NT2/D1 (cell line): ENCODE results near the gene SLC4A1.

Experiments
- DNase-seq: peaks from one replicate; pipeline ENCODE4 v3.0.0-alpha.2; 2011; ENCODE audit warnings: low read depth, low spot score
- H3K27me3 ChIP-seq: 2 replicates; pipeline ENCODE4 v1.6.0; 2011; ENCODE audit warnings: mild to moderate bottlenecking; ENCODE audit not compliant: insufficient read length, insufficient read depth
- H3K36me3 ChIP-seq: 2 replicates; pipeline ENCODE4 v1.6.1; 2011; ENCODE audit warnings: mild to moderate bottlenecking, low read length, mixed read lengths; ENCODE audit not compliant: insufficient read depth, insufficient read length
- H3K4me1 ChIP-seq: 2 replicates; pipeline ENCODE4 v1.5.1; 2011; ENCODE audit not compliant: insufficient read depth, insufficient read length
- H3K4me3 ChIP-seq: 2 replicates; pipeline ENCODE4 v1.5.1; 2011; ENCODE audit warnings: low read depth; ENCODE audit not compliant: insufficient read length
- H3K9ac ChIP-seq: 2 replicates; pipeline ENCODE4 v1.6.0; 2011; ENCODE audit warnings: low read depth; ENCODE audit not compliant: insufficient read length
- H3K9me3 ChIP-seq: 2 replicates; pipeline ENCODE4 v1.5.1; 2011; ENCODE audit warnings: mild to moderate bottlenecking, low read length; ENCODE audit not compliant: insufficient read depth
- SUZ12 ChIP-seq: IDR thresholded peaks from 2 replicates; pipeline ENCODE4 v1.6.1; 2011; ENCODE audit not compliant: insufficient read length, insufficient read depth; ENCODE audit errors: extremely low read depth
- YY1 ChIP-seq: IDR thresholded peaks from 2 replicates; pipeline ENCODE4 v1.6.1; 2011; ENCODE audit not compliant: insufficient read length, insufficient read depth
- ZNF274 ChIP-seq: IDR thresholded peaks from 2 replicates; pipeline ENCODE4 v1.6.1; 2011; ENCODE audit warnings: mild to moderate bottlenecking, low read depth, low read length

SLC4A1 gene

DNA sequence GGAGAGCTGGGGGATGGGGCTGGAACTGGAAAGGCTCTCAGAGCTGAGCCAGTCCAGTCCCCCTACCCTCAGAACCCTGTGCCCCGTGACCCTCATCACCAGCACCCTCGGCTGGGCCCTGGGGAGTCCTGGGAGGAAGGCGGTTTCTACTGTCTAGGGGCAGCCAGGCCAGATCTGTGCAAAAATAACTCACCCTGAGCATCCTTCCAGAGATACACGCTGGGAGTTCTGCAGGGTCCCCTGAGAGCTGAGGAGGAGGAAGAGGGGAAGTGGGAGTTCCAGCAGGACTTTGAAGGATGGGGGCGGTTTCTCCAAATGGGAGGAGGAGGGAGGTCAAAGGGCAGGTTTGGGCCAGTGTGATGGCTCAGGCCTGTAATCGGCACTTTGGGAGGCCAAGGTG lies 5.0 kb upstream of the SLC4A1 start:
- H3K36me3 ChIP-seq = no peaks in the 10 kb centered on the region
- no peak overlapping the region for H3K9ac ChIP-seq
- H3K4me1 ChIP-seq = peaks cover 18% of the 10 kb centered on the region
- H3K27me3 ChIP-seq = peaks cover 1% of the 10 kb centered on the region
- TF ChIP-seq ZNF274 = no peak
- no peak for TF ChIP-seq YY1
- TF ChIP-seq SUZ12 = no peak
- no peaks in the 10 kb centered on the region for H3K9me3 ChIP-seq
- no peak for DNase-seq
- H3K4me3 ChIP-seq = no peak overlapping the region

DNA sequence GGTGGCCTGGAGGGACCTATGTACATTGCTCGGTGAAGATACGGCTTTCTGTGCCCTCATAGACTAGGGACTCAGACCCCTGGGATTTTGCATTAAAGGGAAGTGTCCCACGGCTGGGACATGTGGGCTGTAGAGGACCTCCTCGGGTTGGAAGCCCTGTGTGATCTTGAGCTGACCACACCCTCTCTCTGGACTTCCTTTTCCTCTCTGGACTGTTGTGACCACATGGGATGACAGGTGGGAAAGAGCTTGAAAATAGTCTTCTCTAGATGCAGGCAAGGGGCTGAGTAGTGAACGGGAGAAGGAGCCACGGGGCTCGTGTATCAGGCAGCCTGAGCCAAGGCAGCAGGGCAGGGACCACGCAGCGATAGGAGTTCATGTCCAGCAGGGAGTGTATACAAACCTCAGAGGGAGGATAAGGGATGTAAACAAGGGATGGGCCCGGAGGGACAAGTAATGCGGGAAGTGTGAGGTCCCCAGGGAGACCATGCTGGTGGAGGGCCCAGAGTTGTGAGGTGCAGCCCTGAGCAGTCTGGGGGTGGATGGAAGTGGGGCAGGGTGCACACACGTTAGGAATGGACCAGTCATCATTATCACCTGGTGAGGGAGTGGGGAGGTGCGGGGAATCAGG lies 4.5 kb upstream of the SLC4A1 start:
- no peak for DNase-seq
- no peaks in the 10 kb centered on the region for H3K9me3 ChIP-seq
- H3K4me3 ChIP-seq = no peak overlapping the region
- TF ChIP-seq YY1 (no peak), ZNF274 (no peak), SUZ12 (no peak)
- H3K4me1 ChIP-seq = peaks cover 20% of the 10 kb centered on the region
- no peaks in the 10 kb centered on the region for H3K36me3 ChIP-seq
- H3K27me3 ChIP-seq = no peaks in the 10 kb centered on the region
- H3K9ac ChIP-seq = no peak overlapping the region

GRCh38 chr17:44269535-44270240 lies 1.8 kb upstream of the SLC4A1 start:
- H3K9me3 ChIP-seq = no peaks in the 10 kb centered on the region
- H3K4me3 ChIP-seq = no peak overlapping the region
- no peaks in the 10 kb centered on the region for H3K27me3 ChIP-seq
- no peak overlapping the region for H3K9ac ChIP-seq
- no peak for DNase-seq
- TF ChIP-seq ZNF274 = no peak
- TF ChIP-seq YY1 = no peak
- TF ChIP-seq SUZ12 = no peak
- peaks cover 20% of the 10 kb centered on the region for H3K4me1 ChIP-seq
- H3K36me3 ChIP-seq = no peaks in the 10 kb centered on the region

DNA sequence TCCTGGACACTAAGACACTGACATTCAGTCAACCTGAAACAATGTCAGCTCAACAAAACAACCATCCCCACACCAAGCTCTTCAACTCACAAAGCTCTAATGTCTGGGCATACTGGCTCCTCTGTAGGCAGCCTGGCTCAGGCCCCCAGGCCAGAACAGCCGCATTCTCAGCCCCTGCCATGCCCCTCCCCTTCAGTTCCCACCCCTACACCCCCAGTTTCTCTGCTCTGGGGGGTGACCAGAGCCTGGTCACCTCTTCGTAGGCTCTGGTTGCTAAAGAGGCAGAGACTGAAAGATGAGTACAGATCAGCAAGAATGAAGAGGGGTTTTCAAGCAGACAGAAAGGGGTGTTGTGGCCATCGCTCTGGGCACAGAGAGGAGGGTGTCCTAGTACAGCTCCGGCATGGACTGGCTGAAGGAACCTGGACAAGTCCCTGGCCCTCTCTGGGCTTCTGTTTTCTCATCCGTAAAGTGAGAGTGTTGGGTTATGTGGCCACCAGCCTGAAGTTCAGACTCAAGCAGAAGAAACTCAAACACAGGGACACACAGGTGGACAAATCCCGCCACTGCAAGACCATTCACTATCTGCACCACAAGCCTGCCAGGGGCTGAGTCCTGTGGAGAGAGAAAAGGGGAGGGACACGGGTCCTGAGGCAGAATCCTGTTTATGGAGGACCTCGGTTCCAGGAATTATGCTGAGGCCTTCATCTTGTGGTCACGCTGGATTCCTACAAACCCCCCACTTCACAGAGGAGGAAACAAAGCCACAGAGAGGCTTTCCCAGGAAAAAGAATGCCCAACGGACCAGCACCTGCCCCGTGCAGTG lies 987 bp upstream of the SLC4A1 start:
- no peak overlapping the region for H3K4me3 ChIP-seq
- no peaks in the 10 kb centered on the region for H3K36me3 ChIP-seq
- H3K9me3 ChIP-seq = no peaks in the 10 kb centered on the region
- DNase-seq = no peak
- no peaks in the 10 kb centered on the region for H3K27me3 ChIP-seq
- peaks cover 17% of the 10 kb centered on the region for H3K4me1 ChIP-seq
- no peak overlapping the region for H3K9ac ChIP-seq
- no peak for TF ChIP-seq SUZ12
- TF ChIP-seq YY1 = no peak
- no peak for TF ChIP-seq ZNF274

GRCh38 chr17:44267165-44267455 lies 825 bp downstream of the SLC4A1 start:
- H3K4me3 ChIP-seq = no peak overlapping the region
- no peak overlapping the region for H3K9ac ChIP-seq
- no peaks in the 10 kb centered on the region for H3K9me3 ChIP-seq
- DNase-seq = no peak
- no peak for TF ChIP-seq ZNF274
- TF ChIP-seq YY1 = no peak
- TF ChIP-seq SUZ12 = no peak
- H3K36me3 ChIP-seq = no peaks in the 10 kb centered on the region
- peaks cover 8% of the 10 kb centered on the region for H3K27me3 ChIP-seq
- peaks cover 8% of the 10 kb centered on the region for H3K4me1 ChIP-seq

GRCh38 chr17:44266402-44267164 lies 1.4 kb downstream of the SLC4A1 start:
- Histone ChIP-seq H3K36me3 (no peaks in the 10 kb centered on the region), H3K27me3 (peaks cover 8% of the 10 kb centered on the region), H3K9me3 (no peaks in the 10 kb centered on the region), H3K9ac (no peak overlapping the region), H3K4me1 (peaks cover 10% of the 10 kb centered on the region), H3K4me3 (no peak overlapping the region)
- no peak for DNase-seq
- TF ChIP-seq ZNF274 (no peak), SUZ12 (no peak), YY1 (no peak)
